IMR-90 (cell line): ENCODE data around the gene LTBP1. TPM values are rescaled to one million over a fixed set of nuclear protein-coding genes. Genes with fewer than 3 reads are reported as not detected.

ENCODE experiments used
- ATAC-seq: fragments of 200-7000 bp; cut with Tn5 transposase; 2 replicates; pipeline ENCODE4 v1.9.1; 2020; ENCODE audit warnings: low read depth, mild to moderate bottlenecking, moderate library complexity
- BruUV-seq: library from RNA; stranded (reverse); fragments of 400-500 nt; replicated peaks from 2 replicates; lab custom pipeline; 2021; lab: Mats Ljungman, UMichigan
- CTCF ChIA-PET: fragments of 300-600 bp; formaldehyde crosslinking; extraction: SDS; loops from one replicate; lab custom pipeline; 2021; ENCODE audit warnings: antibody characterized with exemption; lab: Yijun Ruan, JAX
- POLR2A ChIA-PET: fragments of 300-600 bp; sonication (Branson Sonifier 250); formaldehyde crosslinking; loops from one replicate; lab custom pipeline; 2022; ENCODE audit warnings: antibody characterized with exemption; ENCODE audit not compliant: unreplicated experiment; lab: Charles Lee
- DNase-seq: peaks from one replicate; pipeline ENCODE4 v3.0.0; 2013
- H2AFZ ChIP-seq: replicated peaks from 2 replicates; pipeline ENCODE3; 2013; ENCODE audit warnings: low read length, mild to moderate bottlenecking; ENCODE audit not compliant: poor library complexity
- H2AK5ac ChIP-seq: 2 replicates; pipeline ENCODE4 v1.6.1; 2013; ENCODE audit warnings: low read depth, low read length, inconsistent platforms
- H2AK9ac ChIP-seq: replicated peaks from 2 replicates; pipeline ENCODE3; 2013; ENCODE audit warnings: mild to moderate bottlenecking, low read depth, low read length, moderate library complexity; ENCODE audit not compliant: poor library complexity
- H2BK120ac ChIP-seq: 2 replicates; pipeline ENCODE4 v1.6.1; 2013; ENCODE audit warnings: low read depth, low read length, inconsistent platforms
- H2BK15ac ChIP-seq: 3 replicates; pipeline ENCODE4 v1.6.1; 2013; ENCODE audit warnings: low read depth, low read length, inconsistent platforms
- H2BK20ac ChIP-seq: 2 replicates; pipeline ENCODE4 v1.6.1; 2013; ENCODE audit warnings: low read depth, mild to moderate bottlenecking, inconsistent platforms, low read length, moderate library complexity
- H2BK5ac ChIP-seq: 2 replicates; pipeline ENCODE4 v1.6.1; 2013; ENCODE audit warnings: mild to moderate bottlenecking, low read depth, low read length, inconsistent platforms; ENCODE audit not compliant: poor library complexity, severe bottlenecking
- H3K14ac ChIP-seq: replicated peaks from 2 replicates; pipeline ENCODE4 v1.6.1; 2013; ENCODE audit warnings: low read depth, low read length, inconsistent platforms
- H3K18ac ChIP-seq: 2 replicates; pipeline ENCODE4 v1.6.1; 2013; ENCODE audit warnings: low read depth, low read length, control low read depth
- H3K23ac ChIP-seq: 2 replicates; pipeline ENCODE4 v1.6.1; 2013; ENCODE audit warnings: low read depth, low read length, inconsistent platforms
- H3K27ac ChIP-seq: 2 replicates; pipeline ENCODE4 v1.5.1; 2013; ENCODE audit warnings: mild to moderate bottlenecking, control low read depth, low read length; ENCODE audit not compliant: insufficient read depth
- H3K27me3 ChIP-seq: 2 replicates; pipeline ENCODE4 v1.6.1; 2013; ENCODE audit warnings: low read length; ENCODE audit not compliant: control insufficient read depth, insufficient read depth
- H3K36me3 ChIP-seq: 2 replicates; pipeline ENCODE4 v1.6.1; 2013; ENCODE audit warnings: low read length, mixed read lengths; ENCODE audit not compliant: control insufficient read depth, insufficient read depth
- H3K4ac ChIP-seq: 2 replicates; pipeline ENCODE4 v1.6.1; 2013; ENCODE audit warnings: low read depth, low read length, inconsistent platforms
- H3K4me1 ChIP-seq: 2 replicates; pipeline ENCODE4 v1.6.1; 2013; ENCODE audit warnings: low read length, mixed read lengths; ENCODE audit not compliant: control insufficient read depth, insufficient read depth
- H3K4me2 ChIP-seq: 2 replicates; pipeline ENCODE4 v1.6.1; 2013; ENCODE audit warnings: low read depth, mild to moderate bottlenecking, control low read depth, low read length, moderate library complexity
- H3K4me3 ChIP-seq: 2 replicates; pipeline ENCODE4 v1.5.1; 2013; ENCODE audit warnings: low read depth, mild to moderate bottlenecking, control low read depth, low read length, moderate library complexity; ENCODE audit not compliant: insufficient read depth
- H3K56ac ChIP-seq: 2 replicates; pipeline ENCODE4 v1.6.1; 2013; ENCODE audit warnings: low read length, inconsistent platforms; ENCODE audit not compliant: insufficient read depth; ENCODE audit errors: extremely low read depth
- H3K79me1 ChIP-seq, 2 experiments: 2 replicates each; pipeline ENCODE4 v1.6.1; 2013; ENCODE audit warnings: low read length in 2 of 2, inconsistent platforms in 1 of 2, low read depth in 1 of 2
- H3K9ac ChIP-seq: 2 replicates; pipeline ENCODE4 v1.6.1; 2013; ENCODE audit warnings: low read depth, low read length, control low read depth
- H3K9me1 ChIP-seq: 2 replicates; pipeline ENCODE4 v1.6.1; 2013; ENCODE audit warnings: low read length, inconsistent platforms; ENCODE audit not compliant: insufficient read depth
- H3K9me3 ChIP-seq: 2 replicates; pipeline ENCODE4 v1.6.1; 2013; ENCODE audit warnings: low read length; ENCODE audit not compliant: control insufficient read depth, insufficient read depth
- H4K20me1 ChIP-seq: 2 replicates; pipeline ENCODE4 v1.6.1; 2013; ENCODE audit warnings: low read length, inconsistent platforms; ENCODE audit not compliant: insufficient read depth
- H4K5ac ChIP-seq: 2 replicates; pipeline ENCODE4 v1.6.1; 2013; ENCODE audit warnings: mild to moderate bottlenecking, low read depth, low read length, control low read depth
- H4K8ac ChIP-seq, 2 experiments: 2 replicates each; pipeline ENCODE4 v1.6.1; 2013; ENCODE audit warnings: low read depth in 2 of 2, low read length in 2 of 2, control low read depth in 1 of 2, inconsistent platforms in 1 of 2
- H4K91ac ChIP-seq: 2 replicates; pipeline ENCODE4 v1.6.1; 2013; ENCODE audit warnings: low read depth, low read length, inconsistent platforms; ENCODE audit not compliant: insufficient read depth
- BHLHE40 ChIP-seq: fragments of 150-350 bp; IDR thresholded peaks from 2 replicates; pipeline ENCODE4 v1.6.1; 2016; ENCODE audit warnings: mild to moderate bottlenecking, low read depth, low read length
- CEBPB ChIP-seq: IDR thresholded peaks from 2 replicates; pipeline ENCODE4 v1.6.1; 2012; ENCODE audit warnings: low read depth, low read length, improper control_type of control experiment
- FOS ChIP-seq: fragments of 150-350 bp; IDR thresholded peaks from 2 replicates; pipeline ENCODE4 v1.6.1; 2016; ENCODE audit warnings: low read depth, low read length
- POLR2A ChIP-seq: IDR thresholded peaks from 2 replicates; pipeline ENCODE4 v1.6.1; 2012; ENCODE audit warnings: mild to moderate bottlenecking, low read depth, low read length
- RCOR1 ChIP-seq: IDR thresholded peaks from 2 replicates; pipeline ENCODE4 v1.6.1; 2012; ENCODE audit warnings: mild to moderate bottlenecking, low read length, improper control_type of control experiment; ENCODE audit not compliant: insufficient replicate concordance
- RFX5 ChIP-seq: IDR thresholded peaks from 2 replicates; pipeline ENCODE4 v1.8.0; 2012; ENCODE audit warnings: low read depth, mild to moderate bottlenecking, low read length, moderate library complexity
- SMC3 ChIP-seq: fragments of 150-350 bp; IDR thresholded peaks from 2 replicates; pipeline ENCODE4 v1.6.1; 2016; ENCODE audit warnings: low read depth, mild to moderate bottlenecking, antibody characterized with exemption, low read length, moderate library complexity
- WGBS, 2 experiments: methylation state at CpG; one replicate each; pipeline versions ENCODE4 v1.1.5 to v1.1.7; 2013; ENCODE audit warnings: missing lambda C conversion rate in 2 of 2; ENCODE audit not compliant: insufficient read length in 1 of 2; ENCODE audit errors: extremely low coverage in 2 of 2; 5-methylcytosine and 5-hydroxymethylcytosine counted together
- dilution Hi-C: fragments of 300-500 bp; cut with HindIII; formaldehyde crosslinking; loops from one replicate; pipeline ENCODE4 v1.14.3; 2018; ENCODE audit warnings: low sequenced_read_pairs; ENCODE audit not compliant: unreplicated experiment
- in situ Hi-C: fragments of 300-500 bp; cut with MboI; formaldehyde crosslinking; loops from 3 replicates; pipeline ENCODE4 v1.14.3; 2019; ENCODE audit warnings: low sequenced_read_pairs, inconsistent platforms, mixed read lengths
- intact Hi-C: fragments of 100-400 bp; cut with micrococcal nuclease; formaldehyde crosslinking; loops from 2 replicates; pipeline ENCODE4 v1.10.0; 2022
- polyA plus RNA-seq, 3 experiments: library from polyadenylated mRNA; depleted of rRNA; stranded (reverse); fragments of >200 nt; gene quantifications; 2 replicates each; pipeline ENCODE4 v1.2.3, GENCODE V29; 2012; ENCODE audit warnings: low replicate concordance in 1 of 3
- total RNA-seq: library from RNA; depleted of rRNA; stranded (reverse); fragments of >200 nt; gene quantifications from 2 replicates; pipeline ENCODE4 v1.2.3, GENCODE V29; 2012

LTBP1 gene
- total and polyA plus RNA-seq, 2 of the 4 experiments (the other 2 are of a cell fraction), result 235 to 326 TPM

GRCh38 chr2:33226546-33226945 lies 279.8 kb downstream of the LTBP1 start:
- no peak overlapping the region for H4K5ac ChIP-seq
- no peaks in the 10 kb centered on the region for H3K27me3 ChIP-seq
- no peak overlapping the region for H2BK20ac ChIP-seq
- H4K20me1 ChIP-seq, result no peaks in the 10 kb centered on the region
- BruUV-seq, result no TSS peak
- no peak overlapping the region for H3K4me2 ChIP-seq
- H3K9me3 ChIP-seq, result no peaks in the 10 kb centered on the region
- peaks cover 2% of the 10 kb centered on the region; the same call in 1 of the 2 replicates for H3K9me1 ChIP-seq
- H3K4me1 ChIP-seq, result peaks cover 10% of the 10 kb centered on the region; the same call in 1 of the 2 replicates
- in situ Hi-C loops (no loop called here), dilution Hi-C loops (no loop called here), intact Hi-C loops (no loop called here)
- no peak overlapping the region for H2BK5ac ChIP-seq
- ATAC-seq, result no peak
- H2BK15ac ChIP-seq, result no peak overlapping the region
- no peak overlapping the region for H3K18ac ChIP-seq
- H3K79me1 ChIP-seq, result peaks cover 34 to 61% of the 10 kb centered on the region in 2 experiments
- H3K4ac ChIP-seq, result 0 out of 2 replicates have a peak overlapping the region, but pooled peaks have one; percentile 21
- no peak overlapping the region for H4K8ac ChIP-seq
- WGBS, 2 experiments, result no CpG with 5 or more reads among the region's 4 CpGs
- 0 out of 2 replicates have a peak overlapping the region, but pooled peaks have one; percentile 19 for H3K14ac ChIP-seq
- no peak for DNase-seq
- TF ChIP-seq RFX5, result no peak
- TF ChIP-seq SMC3, result no peak
- TF ChIP-seq CEBPB, result no peak
- no peak for TF ChIP-seq BHLHE40
- TF ChIP-seq FOS, result no peak
- TF ChIP-seq POLR2A, result no peak
- TF ChIP-seq RCOR1, result no peak
- no peak overlapping the region for H2BK120ac ChIP-seq
- H3K9ac ChIP-seq, result no peak overlapping the region
- H3K56ac ChIP-seq, result no peak overlapping the region
- 0 out of 2 replicates have a peak overlapping the region, but pooled peaks have one; percentile 7 for H2AK5ac ChIP-seq
- ChIA-PET POLR2A (no interaction called here), CTCF (no interaction called here)
- peaks cover 22% of the 10 kb centered on the region for H3K36me3 ChIP-seq
- H2AK9ac ChIP-seq, result no peak overlapping the region
- H3K23ac ChIP-seq, result no peak overlapping the region
- no peak overlapping the region for H4K91ac ChIP-seq
- no peak overlapping the region for H3K27ac ChIP-seq
- no peak overlapping the region for H3K4me3 ChIP-seq
- H2AFZ ChIP-seq, result no peak overlapping the region
